HepG2 (cell line): ENCODE results near the gene RNF168. TPM values are rescaled to one million over a fixed set of nuclear protein-coding genes. Genes with fewer than 3 reads are reported as not detected.

Source experiments
- ATAC-seq: fragments of 200-7000 bp; cut with Tn5 transposase; 3 replicates; pipeline ENCODE4 v1.9.1; 2020; ENCODE audit warnings: mild to moderate bottlenecking, moderate library complexity
- BruUV-seq: library from RNA; stranded (reverse); fragments of 400-500 nt; replicated peaks from 2 replicates; lab custom pipeline; 2021; lab: Mats Ljungman, UMichigan
- CTCF ChIA-PET: fragments of 300-600 bp; formaldehyde crosslinking; extraction: SDS; loops from one replicate; lab custom pipeline; 2021; ENCODE audit warnings: low total read pairs, inconsistent platforms, low intra/inter-chr PET ratio; lab: Yijun Ruan, JAX
- POLR2A ChIA-PET: fragments of 350-600 bp; sonication (Branson Sonifier 250); formaldehyde crosslinking; loops from one replicate; lab custom pipeline; 2020; ENCODE audit warnings: antibody characterized with exemption, inconsistent platforms; lab: Yijun Ruan, JAX
- DNase-seq: peaks from one replicate; pipeline ENCODE4 v3.0.0-alpha.2; 2015; ENCODE audit warnings: low spot score
- FAIRE-seq: peaks from 3 replicates; lab custom pipeline; 2011; peaks lifted over from hg19 to GRCh38; lab: Jason Lieb, UNC
- H2AFZ ChIP-seq: one replicate; pipeline ENCODE4 v1.6.1; 2011; ENCODE audit warnings: low read length, inconsistent platforms
- H3K27ac ChIP-seq: fragments of 300-600 bp; 3 replicates; pipeline ENCODE4 v1.8.0; 2011; ENCODE audit warnings: mixed run types, mild to moderate bottlenecking, mixed read lengths, low read length, inconsistent platforms; ENCODE audit not compliant: insufficient read depth; ENCODE audit errors: extremely low read length
- H3K27me3 ChIP-seq, 2 experiments: fragments of 200-600 bp in 1 of 2; 2 replicates in 1 of 2; 3 replicates in 1 of 2; pipeline versions ENCODE4 v1.6.0 to v1.8.0; 2011; ENCODE audit warnings: low read length in 2 of 2, mild to moderate bottlenecking in 2 of 2, moderate library complexity in 2 of 2, inconsistent platforms in 1 of 2; ENCODE audit not compliant: insufficient read depth in 2 of 2, control insufficient read depth in 1 of 2
- H3K36me3 ChIP-seq, 2 experiments: fragments of 200-600 bp in 1 of 2; replicated peaks in 1 of 2; 2 replicates in 1 of 2; 3 replicates in 1 of 2; pipeline versions ENCODE4 v1.5.1 to v1.8.0; 2011; ENCODE audit warnings: low read length in 2 of 2, inconsistent platforms in 1 of 2; ENCODE audit not compliant: insufficient read depth in 2 of 2, control insufficient read depth in 1 of 2
- H3K4me1 ChIP-seq: 2 replicates; pipeline ENCODE4 v1.5.1; 2012; ENCODE audit warnings: low read length, inconsistent platforms; ENCODE audit not compliant: insufficient read depth
- H3K4me2 ChIP-seq: 2 replicates; pipeline ENCODE4 v1.6.0; 2011; ENCODE audit warnings: low read depth, low read length, inconsistent platforms
- H3K4me3 ChIP-seq, 3 experiments: fragments of 200-600 bp in 1 of 3; sonication (generic), shearing (Covaris generic) in 1 of 3; replicated peaks in 1 of 3; 2 replicates each; pipeline ENCODE4 v1.5.1; 2011 to 2016; ENCODE audit warnings: low read length in 3 of 3, inconsistent platforms in 2 of 3, low read depth in 2 of 3, mild to moderate bottlenecking in 2 of 3, control low read depth in 1 of 3, mixed read lengths in 1 of 3; ENCODE audit not compliant: insufficient read depth in 1 of 3
- H3K79me2 ChIP-seq: one replicate; pipeline ENCODE4 v1.6.1; 2011; ENCODE audit warnings: low read length, inconsistent platforms; ENCODE audit not compliant: insufficient read depth
- H3K9ac ChIP-seq: 2 replicates; pipeline ENCODE4 v1.6.0; 2011; ENCODE audit warnings: mild to moderate bottlenecking, low read depth, low read length, inconsistent platforms; ENCODE audit not compliant: insufficient read depth
- H3K9me3 ChIP-seq: 2 replicates; pipeline ENCODE4 v1.5.1; 2012; ENCODE audit warnings: mild to moderate bottlenecking, low read length
- H4K20me1 ChIP-seq: 2 replicates; pipeline ENCODE4 v1.6.0; 2011; ENCODE audit warnings: inconsistent platforms, mild to moderate bottlenecking, low read length, moderate library complexity; ENCODE audit not compliant: insufficient read depth
- EP300 ChIP-seq, 3 experiments: sonication (generic) in 1 of 3; formaldehyde crosslinking in 1 of 3; IDR thresholded peaks; 2 replicates each; pipeline versions ENCODE4 v1.5.1 to v1.6.1; 2011 to 2020; ENCODE audit warnings: low read depth in 2 of 3, low read length in 2 of 3, borderline replicate concordance in 1 of 3, improper control_type of control experiment in 1 of 3, mild to moderate bottlenecking in 1 of 3, missing genetic modification reagents in 1 of 3, moderate library complexity in 1 of 3
- GATAD2A ChIP-seq: IDR thresholded peaks from 2 replicates; pipeline ENCODE4 v1.6.1; 2016
- KDM3A ChIP-seq: IDR thresholded peaks from 2 replicates; pipeline ENCODE4 v1.6.1; 2018; ENCODE audit warnings: low read depth, missing compliant biosample characterization
- KLF11 ChIP-seq: IDR thresholded peaks from 2 replicates; pipeline ENCODE4 v1.6.1; 2016; ENCODE audit warnings: missing compliant biosample characterization
- KLF6 ChIP-seq: IDR thresholded peaks from 2 replicates; pipeline ENCODE4 v1.8.0; 2016; ENCODE audit warnings: missing biosample characterization, missing genetic modification reagents
- NFKBIZ ChIP-seq: IDR thresholded peaks from 2 replicates; pipeline ENCODE4 v1.6.1; 2018; ENCODE audit warnings: missing genetic modification reagents, missing compliant biosample characterization
- NPAS2 ChIP-seq: sonication (generic); formaldehyde crosslinking; IDR thresholded peaks from 2 replicates; pipeline ENCODE4 v1.8.0; 2022; ENCODE audit warnings: mild to moderate bottlenecking, missing genetic modification reagents, borderline replicate concordance
- RARA ChIP-seq: IDR thresholded peaks from 2 replicates; pipeline ENCODE4 v1.6.1; 2016; ENCODE audit warnings: missing genetic modification reagents, missing compliant biosample characterization
- ZFYVE20 ChIP-seq: sonication (generic); formaldehyde crosslinking; IDR thresholded peaks from 2 replicates; pipeline ENCODE4 v1.8.0; 2023; ENCODE audit warnings: low read depth, mild to moderate bottlenecking, moderate library complexity, missing genetic modification reagents, borderline replicate concordance
- ZNF569 ChIP-seq: sonication (generic); formaldehyde crosslinking; IDR thresholded peaks from 2 replicates; pipeline ENCODE4 v1.5.0; 2020; ENCODE audit warnings: mild to moderate bottlenecking, missing genetic modification reagents, moderate library complexity, borderline replicate concordance
- ZNF713 ChIP-seq: sonication (generic); formaldehyde crosslinking; IDR thresholded peaks from 2 replicates; pipeline ENCODE4 v1.4.0; 2020; ENCODE audit warnings: mild to moderate bottlenecking, missing genetic modification reagents
- ZNF816 ChIP-seq: sonication (generic); formaldehyde crosslinking; IDR thresholded peaks from 2 replicates; pipeline ENCODE4 v1.8.0; 2022; ENCODE audit warnings: missing genetic modification reagents, mild to moderate bottlenecking, borderline replicate concordance
- WGBS: methylation state at CpG from one replicate; pipeline ENCODE4 v1.1.6; 2017; ENCODE audit warnings: low lambda C conversion rate; 5-methylcytosine and 5-hydroxymethylcytosine counted together
- in situ Hi-C: cut with HindIII; loops from 2 replicates; pipeline ENCODE4 v1.10.0; 2017; ENCODE audit warnings: low pct_unique_long_range_greater_than_20kb; ENCODE audit not compliant: extremely low pct_ligation_motif_present
- intact Hi-C: fragments of 100-400 bp; cut with micrococcal nuclease; formaldehyde crosslinking; loops from one replicate; pipeline ENCODE4 v1.10.0; 2022; ENCODE audit not compliant: unreplicated experiment
- polyA plus RNA-seq, 8 experiments: library from polyadenylated mRNA; depleted of rRNA in 3 of 8; stranded (reverse) in 7 of 8; unstranded in 1 of 8; fragments of >200 nt; fragmentation: Illumina TruSeq in 4 of 8; extraction: Trizol in 4 of 8; gene quantifications; 2 replicates each; pipeline versions ENCODE4 v1.2.1 to v1.2.3, GENCODE V29; 2011 to 2016; ENCODE audit warnings: low read depth in 4 of 8, missing spikeins in 1 of 8, mixed read lengths in 1 of 8; ENCODE audit not compliant: insufficient read depth in 1 of 8
- total RNA-seq, 5 experiments: library from RNA; depleted of rRNA; stranded (reverse); fragments of >200 nt; fragmentation: Illumina TruSeq; extraction: Trizol; gene quantifications; 2 replicates each; pipeline ENCODE4 v1.2.3, GENCODE V29; 2016; ENCODE audit warnings: low read depth in 1 of 5
- TF ChIP-seq, protein P1 (sequence below): sonication (generic); formaldehyde crosslinking; conservative IDR thresholded peaks from 2 replicates; pipeline ENCODE4 v1.4.0; 2020; ENCODE audit warnings: mild to moderate bottlenecking, missing genetic modification reagents, moderate library complexity
- TF ChIP-seq, protein P2 (sequence below): sonication (generic); IDR thresholded peaks from 2 replicates; pipeline ENCODE4 v1.6.1; 2016; ENCODE audit warnings: low read depth, borderline replicate concordance
- TF ChIP-seq, protein P3 (sequence below): IDR thresholded peaks from 2 replicates; pipeline ENCODE4 v1.6.1; 2012; ENCODE audit warnings: low read depth, low read length, improper control_type of control experiment
- TF ChIP-seq, protein P4 (sequence below): sonication (generic); formaldehyde crosslinking; conservative IDR thresholded peaks from 2 replicates; pipeline ENCODE4 v1.8.1; 2023; ENCODE audit warnings: missing genetic modification reagents

The RNF168 gene
- total and polyA plus RNA-seq, 2 of the 13 experiments (the other 11 are each of a cell fraction or from before 2014, with no cell fraction given) = 3.7 to 22.9 TPM

DNA sequence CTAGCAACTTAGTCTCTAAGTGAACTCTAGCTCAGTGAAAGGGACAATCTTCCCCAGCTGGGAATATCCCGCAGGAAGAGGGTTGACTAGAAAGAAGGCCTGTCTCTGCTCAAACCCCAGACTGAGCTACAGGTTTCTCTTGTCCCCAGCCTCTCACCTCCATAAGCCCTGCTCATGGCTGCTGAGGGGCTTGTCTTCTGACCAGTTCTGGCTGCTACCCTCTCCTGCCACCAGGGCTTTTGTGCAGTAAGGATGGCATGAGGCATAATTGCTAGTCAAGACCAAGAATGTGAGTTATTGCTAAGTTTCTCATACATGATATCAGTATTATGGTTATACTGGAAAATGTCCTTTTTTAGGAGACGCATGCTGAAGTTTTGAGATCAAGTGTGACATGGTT, 43.5 kb upstream of the RNF168 start (continued):
- no peak for TF ChIP-seq EP300 (IDR thresholded peaks at IDR 0.05; ENCODE audit: low read depth in 2 of 2, low read length in 2 of 2)
- no peak for TF ChIP-seq EP300 (CRISPR knock-in tag; IDR thresholded peaks at IDR 0.05; ENCODE audit: borderline replicate concordance)
- no peak for TF ChIP-seq NFKBIZ (CRISPR knock-in tag)

DNA sequence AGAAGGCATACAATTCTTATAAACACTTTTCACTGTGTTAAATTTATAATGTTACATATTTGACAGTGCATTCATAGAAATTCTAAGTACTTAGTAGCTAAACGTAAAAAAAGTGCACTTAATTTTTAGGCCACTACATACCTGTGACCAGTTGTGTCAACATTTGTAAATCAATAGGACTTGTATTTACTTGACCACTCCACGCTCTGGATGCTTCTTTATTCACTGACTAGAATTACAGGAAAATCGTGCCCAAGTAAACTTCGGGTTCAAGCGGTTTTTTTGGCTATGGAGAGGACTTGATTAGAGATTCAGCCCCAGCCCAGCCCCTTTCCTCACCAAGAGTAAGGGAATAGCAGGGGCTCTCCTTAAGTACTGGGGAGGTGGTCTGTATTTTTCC, 43.0 kb upstream of the RNF168 start:
- no peak overlapping the region for H2AFZ ChIP-seq
- BruUV-seq = no TSS peak
- intact Hi-C loops = no loop called here
- no peak overlapping the region for H3K9ac ChIP-seq
- no peak for FAIRE-seq
- in situ Hi-C loops = no loop called here
- H3K27ac ChIP-seq = no peak overlapping the region
- peak; percentile 82 for ATAC-seq
- H3K36me3 ChIP-seq = no peaks in the 10 kb centered on the region
- DNase-seq = no peak
- ChIA-PET POLR2A (no interaction called here), CTCF (no interaction called here)
- no peaks in the 10 kb centered on the region for H3K79me2 ChIP-seq
- 1% methylated on average over 5 of the region's 5 CpGs for WGBS
- 0 out of 5 replicates have a peak, but pooled peaks cover 0 to 2% of the 10 kb centered on the region in 2 experiments for H3K27me3 ChIP-seq
- no peaks in the 10 kb centered on the region for H4K20me1 ChIP-seq
- peaks cover 13% of the 10 kb centered on the region for H3K4me1 ChIP-seq
- no peak overlapping the region for H3K4me2 ChIP-seq
- no peak overlapping the region for H3K4me3 ChIP-seq
- H3K9me3 ChIP-seq = peaks cover 19% of the 10 kb centered on the region
- TF ChIP-seq ZNF816 (CRISPR knock-in tag) (no peak), KDM3A (CRISPR knock-in tag) (no peak), KLF6 (no peak), KLF11 (no peak), ZFYVE20 (CRISPR knock-in tag) (no peak), RARA (CRISPR knock-in tag) (no peak), NPAS2 (CRISPR knock-in tag) (no peak), ZNF713 (no peak), GATAD2A (0 out of 2 replicates have a peak, but pooled peaks have one; percentile 19), ZNF569 (CRISPR knock-in tag) (no peak)
- TF ChIP-seq, protein P1, sequence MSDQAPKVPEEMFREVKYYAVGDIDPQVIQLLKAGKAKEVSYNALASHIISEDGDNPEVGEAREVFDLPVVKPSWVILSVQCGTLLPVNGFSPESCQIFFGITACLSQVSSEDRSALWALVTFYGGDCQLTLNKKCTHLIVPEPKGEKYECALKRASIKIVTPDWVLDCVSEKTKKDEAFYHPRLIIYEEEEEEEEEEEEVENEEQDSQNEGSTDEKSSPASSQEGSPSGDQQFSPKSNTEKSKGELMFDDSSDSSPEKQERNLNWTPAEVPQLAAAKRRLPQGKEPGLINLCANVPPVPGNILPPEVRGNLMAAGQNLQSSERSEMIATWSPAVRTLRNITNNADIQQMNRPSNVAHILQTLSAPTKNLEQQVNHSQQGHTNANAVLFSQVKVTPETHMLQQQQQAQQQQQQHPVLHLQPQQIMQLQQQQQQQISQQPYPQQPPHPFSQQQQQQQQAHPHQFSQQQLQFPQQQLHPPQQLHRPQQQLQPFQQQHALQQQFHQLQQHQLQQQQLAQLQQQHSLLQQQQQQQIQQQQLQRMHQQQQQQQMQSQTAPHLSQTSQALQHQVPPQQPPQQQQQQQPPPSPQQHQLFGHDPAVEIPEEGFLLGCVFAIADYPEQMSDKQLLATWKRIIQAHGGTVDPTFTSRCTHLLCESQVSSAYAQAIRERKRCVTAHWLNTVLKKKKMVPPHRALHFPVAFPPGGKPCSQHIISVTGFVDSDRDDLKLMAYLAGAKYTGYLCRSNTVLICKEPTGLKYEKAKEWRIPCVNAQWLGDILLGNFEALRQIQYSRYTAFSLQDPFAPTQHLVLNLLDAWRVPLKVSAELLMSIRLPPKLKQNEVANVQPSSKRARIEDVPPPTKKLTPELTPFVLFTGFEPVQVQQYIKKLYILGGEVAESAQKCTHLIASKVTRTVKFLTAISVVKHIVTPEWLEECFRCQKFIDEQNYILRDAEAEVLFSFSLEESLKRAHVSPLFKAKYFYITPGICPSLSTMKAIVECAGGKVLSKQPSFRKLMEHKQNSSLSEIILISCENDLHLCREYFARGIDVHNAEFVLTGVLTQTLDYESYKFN (CRISPR knock-in tag) = peak; percentile 33
- TF ChIP-seq, protein P2, sequence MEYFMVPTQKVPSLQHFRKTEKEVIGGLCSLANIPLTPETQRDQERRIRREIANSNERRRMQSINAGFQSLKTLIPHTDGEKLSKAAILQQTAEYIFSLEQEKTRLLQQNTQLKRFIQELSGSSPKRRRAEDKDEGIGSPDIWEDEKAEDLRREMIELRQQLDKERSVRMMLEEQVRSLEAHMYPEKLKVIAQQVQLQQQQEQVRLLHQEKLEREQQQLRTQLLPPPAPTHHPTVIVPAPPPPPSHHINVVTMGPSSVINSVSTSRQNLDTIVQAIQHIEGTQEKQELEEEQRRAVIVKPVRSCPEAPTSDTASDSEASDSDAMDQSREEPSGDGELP = no peak
- TF ChIP-seq, protein P3, sequence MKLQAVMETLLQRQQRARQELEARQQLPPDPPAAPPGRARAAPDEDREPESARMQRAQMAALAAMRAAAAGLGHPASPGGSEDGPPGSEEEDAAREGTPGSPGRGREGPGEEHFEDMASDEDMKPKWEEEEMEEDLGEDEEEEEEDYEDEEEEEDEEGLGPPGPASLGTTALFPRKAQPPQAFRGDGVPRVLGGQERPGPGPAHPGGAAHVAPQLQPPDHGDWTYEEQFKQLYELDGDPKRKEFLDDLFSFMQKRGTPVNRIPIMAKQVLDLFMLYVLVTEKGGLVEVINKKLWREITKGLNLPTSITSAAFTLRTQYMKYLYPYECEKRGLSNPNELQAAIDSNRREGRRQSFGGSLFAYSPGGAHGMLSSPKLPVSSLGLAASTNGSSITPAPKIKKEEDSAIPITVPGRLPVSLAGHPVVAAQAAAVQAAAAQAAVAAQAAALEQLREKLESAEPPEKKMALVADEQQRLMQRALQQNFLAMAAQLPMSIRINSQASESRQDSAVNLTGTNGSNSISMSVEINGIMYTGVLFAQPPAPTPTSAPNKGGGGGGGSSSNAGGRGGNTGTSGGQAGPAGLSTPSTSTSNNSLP = 0 out of 2 replicates have a peak, but pooled peaks have one; percentile 29
- TF ChIP-seq, protein P4, sequence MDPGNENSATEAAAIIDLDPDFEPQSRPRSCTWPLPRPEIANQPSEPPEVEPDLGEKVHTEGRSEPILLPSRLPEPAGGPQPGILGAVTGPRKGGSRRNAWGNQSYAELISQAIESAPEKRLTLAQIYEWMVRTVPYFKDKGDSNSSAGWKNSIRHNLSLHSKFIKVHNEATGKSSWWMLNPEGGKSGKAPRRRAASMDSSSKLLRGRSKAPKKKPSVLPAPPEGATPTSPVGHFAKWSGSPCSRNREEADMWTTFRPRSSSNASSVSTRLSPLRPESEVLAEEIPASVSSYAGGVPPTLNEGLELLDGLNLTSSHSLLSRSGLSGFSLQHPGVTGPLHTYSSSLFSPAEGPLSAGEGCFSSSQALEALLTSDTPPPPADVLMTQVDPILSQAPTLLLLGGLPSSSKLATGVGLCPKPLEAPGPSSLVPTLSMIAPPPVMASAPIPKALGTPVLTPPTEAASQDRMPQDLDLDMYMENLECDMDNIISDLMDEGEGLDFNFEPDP (CRISPR knock-in tag) = no peak
